H1 (cell line): ENCODE results near the gene ZNF282. TPM values are rescaled to one million over a fixed set of nuclear protein-coding genes. Genes with fewer than 3 reads are reported as not detected.

Experiments used
- CBX5 ChIP-seq: fragments of 300-800, 300-1000 bp; sonication (generic); IDR thresholded peaks from 2 replicates; pipeline ENCODE4 v1.7.1; 2016; ENCODE audit warnings: antibody characterized with exemption, low read length, low read depth
- HDAC6 ChIP-seq: IDR thresholded peaks from one replicate; pipeline ENCODE4 v1.7.1; 2012; ENCODE audit warnings: low read depth, mild to moderate bottlenecking, inconsistent platforms, low read length, moderate library complexity
- POLR2AphosphoS5 ChIP-seq: IDR thresholded peaks from 2 replicates; pipeline ENCODE4 v1.6.1; 2011; ENCODE audit warnings: low read depth, low read length
- RBBP5 ChIP-seq: IDR thresholded peaks from 2 replicates; pipeline ENCODE4 v1.7.1; 2012; ENCODE audit warnings: low read depth, mild to moderate bottlenecking, inconsistent platforms, low read length, moderate library complexity, borderline replicate concordance
- SAP30 ChIP-seq: fragments of 300-600 bp; sonication (generic); IDR thresholded peaks from 2 replicates; pipeline ENCODE4 v1.7.1; 2012; ENCODE audit warnings: low read length, moderate library complexity, mild to moderate bottlenecking, inconsistent platforms; ENCODE audit not compliant: insufficient read depth, insufficient replicate concordance
- TCF12 ChIP-seq: IDR thresholded peaks from 2 replicates; pipeline ENCODE4 v1.6.1; 2011; ENCODE audit warnings: low read depth, mild to moderate bottlenecking, low read length
- polyA plus RNA-seq, 7 experiments: library from polyadenylated mRNA; depleted of rRNA in 3 of 7; stranded (reverse) in 5 of 7; unstranded in 2 of 7; fragments of >200 nt in 5 of 7; fragments of 200-250 nt in 2 of 7; gene quantifications; 1 replicate in 5 of 7; 2 replicates in 1 of 7; 4 replicates in 1 of 7; pipeline versions ENCODE4 v1.2.1 to v1.2.3, GENCODE V29; 2011 to 2013; ENCODE audit warnings: missing spikeins in 2 of 7, mixed read lengths in 2 of 7
- total RNA-seq: library from RNA; stranded (reverse); fragmentation: NEBNext Ultra II Directional; extraction: Animal tissue kit (Norgen Biotek cat#: 25700); gene quantifications from 2 replicates; pipeline ENCODE4 v1.2.1, GENCODE V29; 2021

The ZNF282 gene
- total and polyA plus RNA-seq, 2 of the 8 experiments (the other 6 are each of a cell fraction or from before 2014, with no cell fraction given): 16.9 to 36.3 TPM

GRCh38 chr7:149199234-149199995 is 4.1 kb downstream of the ZNF282 start (continued):
- TF ChIP-seq RBBP5: no peak
- TF ChIP-seq CBX5: no peak
- no peak for TF ChIP-seq POLR2AphosphoS5
- no peak for TF ChIP-seq TCF12
- TF ChIP-seq HDAC6: no peak
- TF ChIP-seq SAP30: no peak
